ENCODE results near the gene METTL25.
"Not testable (repeated sequence)": the region's sequence is repeated elsewhere in the genome, so short reads cannot be mapped to it uniquely, and the experiment has no call there.

Gene METTL25

DNA sequence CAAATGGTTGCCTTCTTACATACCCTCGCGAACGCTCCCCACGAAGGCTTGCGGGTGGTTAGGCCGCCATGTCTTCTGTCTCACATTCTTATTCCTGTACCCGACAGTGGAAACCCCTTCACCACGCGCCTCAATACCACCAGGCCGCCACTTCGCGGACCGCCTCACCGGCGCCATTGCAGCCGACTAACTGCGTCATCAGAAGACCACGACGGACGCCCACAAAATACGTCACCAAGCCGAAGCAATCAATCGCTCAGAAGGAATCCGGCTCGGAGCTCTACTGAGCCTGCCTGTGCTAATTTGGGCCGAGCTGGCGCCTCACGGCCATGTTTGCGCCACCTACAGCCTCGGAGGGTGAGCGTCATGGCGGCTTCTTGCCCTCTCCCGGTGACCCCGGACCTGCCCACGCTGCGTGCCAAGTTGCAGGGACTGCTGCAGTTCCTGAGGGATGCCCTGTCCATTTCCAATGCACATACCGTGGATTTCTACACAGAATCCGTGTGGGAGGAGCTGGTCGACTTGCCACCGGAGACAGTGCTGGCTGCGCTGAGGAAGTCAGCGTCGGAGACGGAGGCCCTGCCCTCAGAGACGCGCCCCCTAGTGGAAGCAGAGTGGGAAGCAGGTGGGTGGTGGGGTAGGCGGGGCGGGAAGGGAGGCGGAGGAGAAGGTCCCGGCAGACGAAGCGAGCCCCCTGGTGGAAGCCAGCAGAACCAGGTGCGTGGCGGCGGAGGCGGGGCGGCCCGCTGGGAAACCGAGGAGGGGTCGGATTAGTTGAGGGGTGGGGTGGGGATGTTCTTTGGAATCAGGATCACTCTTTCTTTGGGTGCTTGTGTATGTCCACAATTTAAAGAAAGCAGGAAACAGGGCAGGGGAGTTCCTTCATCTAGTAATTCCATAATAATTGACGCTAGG is at the start of gene METTL25, which contains the start of gene CCDC59:
TSS of gene METTL25 (plus strand) at position 330 of the 915 bp plus-strand sequence. CDS start at position 367, 37 bp downstream.
TSS of gene CCDC59 (minus strand) at position 188 of the 915 bp plus-strand sequence. CDS start at position 177, 11 bp downstream.
- DNase-seq (ENCODE audit: low spot score), result peak; percentile 91

GRCh38 chr12:82314406-82314892 is 43.9 kb upstream of the METTL25 start:
- DNase-seq (ENCODE audit: low spot score), result no peak

DNA sequence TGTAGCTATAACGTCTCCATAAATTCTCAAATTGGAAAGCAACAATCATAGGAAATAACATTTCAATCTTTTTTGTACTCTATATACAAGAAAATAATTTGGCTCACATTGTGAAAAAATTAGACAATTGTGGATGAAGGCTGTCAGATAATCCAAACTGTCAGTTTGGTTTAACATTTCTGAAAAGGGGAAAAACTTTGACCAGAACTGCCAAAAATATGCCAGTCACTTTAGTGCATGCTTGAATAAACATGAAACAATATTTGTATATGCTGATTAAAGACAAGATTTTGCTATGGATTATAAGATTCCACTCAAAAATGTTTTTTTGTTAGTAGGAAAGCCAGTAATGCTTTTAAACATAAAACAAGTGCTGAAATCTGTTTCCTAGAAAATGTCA is 39.1 kb upstream of the METTL25 start:
- DNase-seq (ENCODE audit: low spot score), result no peak

DNA sequence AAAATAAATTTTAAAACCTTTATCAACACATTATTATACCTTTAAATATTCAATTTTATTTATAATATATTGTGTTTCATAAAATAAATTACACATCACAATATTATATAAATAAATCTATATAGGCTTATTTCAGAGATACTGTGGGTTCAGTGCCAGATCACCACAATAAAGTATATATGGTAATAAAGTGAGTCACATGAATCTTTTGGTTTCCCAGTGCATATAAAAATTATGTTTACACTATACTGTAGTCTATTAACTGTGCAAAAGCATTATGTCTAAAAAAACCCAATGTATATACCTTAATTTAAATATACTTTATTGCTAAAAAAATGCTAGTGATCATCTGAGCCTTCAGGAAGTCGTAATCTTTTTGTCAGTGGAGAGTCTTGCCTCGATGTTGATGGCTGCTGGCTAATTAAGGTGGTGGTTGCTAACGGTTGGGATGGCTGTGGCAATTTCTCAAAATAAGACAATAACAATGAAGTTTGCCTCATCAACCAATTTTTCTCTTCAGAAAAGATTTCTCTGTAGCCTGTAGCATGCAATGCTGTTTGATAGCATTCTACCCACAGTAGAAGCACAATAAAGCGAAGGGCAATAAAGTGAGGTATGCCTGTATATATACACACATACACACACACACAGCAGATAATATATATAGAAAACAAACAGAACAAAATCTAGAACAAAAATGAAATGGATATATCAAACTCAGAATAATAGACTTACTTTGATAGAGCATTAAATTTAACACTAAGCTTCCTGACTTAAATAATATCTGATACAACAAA is 32.6 kb upstream of the METTL25 start:
- DNase-seq (ENCODE audit: low spot score), result no peak

DNA sequence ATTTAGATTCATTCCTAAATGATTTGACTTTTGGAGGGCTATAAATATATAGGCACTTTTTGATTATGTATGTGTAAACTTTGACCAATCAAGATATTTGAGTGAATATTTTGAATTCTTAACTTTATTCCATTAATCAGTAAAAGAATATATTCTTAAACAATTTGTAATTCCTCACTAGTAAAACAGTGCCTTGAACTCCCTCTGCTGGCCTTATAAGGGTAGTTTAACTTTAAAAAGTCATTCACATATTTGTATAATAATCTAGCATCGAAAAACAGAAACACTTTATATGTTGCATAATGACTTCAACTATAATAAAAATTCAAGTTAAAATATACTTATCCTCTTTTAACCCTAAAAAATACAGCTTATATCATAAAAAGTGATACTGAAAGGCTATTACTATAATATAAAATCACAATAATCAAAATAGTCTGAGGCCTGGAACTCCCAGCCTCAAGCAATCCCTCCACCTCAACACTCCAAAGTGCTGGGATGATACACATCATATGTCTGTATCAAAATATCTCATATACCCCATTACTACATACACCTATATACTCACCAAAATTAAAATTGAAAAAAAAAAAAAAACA is 31.3 kb upstream of the METTL25 start:
- peak; percentile 10 for DNase-seq (ENCODE audit: low spot score)

GRCh38 chr12:82327861-82328260 is 30.5 kb upstream of the METTL25 start:
- no peak for DNase-seq (ENCODE audit: low spot score)

DNA sequence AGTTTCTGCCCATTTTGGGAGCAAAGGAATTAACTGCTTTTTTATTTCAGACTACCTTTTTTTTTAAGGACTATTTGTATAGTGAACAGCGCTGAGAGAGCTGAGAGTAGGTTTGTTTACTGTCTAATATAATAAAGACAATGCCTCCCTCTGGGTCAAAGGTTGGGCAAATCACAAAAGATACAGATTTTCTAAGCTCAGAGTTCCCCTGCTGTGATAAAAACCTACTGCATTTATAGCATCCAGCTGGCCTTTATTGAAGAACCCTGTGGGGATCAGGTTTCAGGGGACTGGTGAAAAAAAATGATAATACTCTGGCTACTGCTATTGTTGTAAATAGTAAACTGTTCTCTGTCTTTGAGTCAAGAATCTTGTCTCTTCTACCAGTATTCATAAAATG is 28.8 kb upstream of the METTL25 start:
- no peak for DNase-seq (ENCODE audit: low spot score)

- DNase-seq (ENCODE audit: low spot score), result no peak
Measured at GRCh38 chr12:82350161-82350560, 8.2 kb upstream of the METTL25 start.

DNA sequence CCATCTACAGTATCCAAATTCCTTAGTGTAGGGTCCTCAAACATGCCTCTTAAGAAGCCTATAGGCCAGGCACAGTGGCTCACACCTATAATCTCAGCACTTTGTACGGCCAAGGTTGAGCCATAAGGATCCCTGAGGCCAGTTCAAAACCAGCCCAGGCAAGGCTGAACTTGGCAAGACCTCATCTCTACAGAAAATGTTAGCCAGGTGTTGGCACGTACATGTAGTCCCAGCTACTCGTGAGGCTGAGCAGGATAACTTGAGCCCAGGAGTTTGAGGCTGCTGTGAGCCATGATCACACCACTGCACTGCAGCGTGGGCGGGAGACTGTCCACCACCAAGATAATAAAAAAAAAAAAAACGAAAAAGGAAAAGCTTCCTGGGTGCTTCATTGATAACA is 6.9 kb upstream of the METTL25 start:
- no peak for DNase-seq (ENCODE audit: low spot score)

GRCh38 chr12:82357340-82357739 is 989 bp upstream of the METTL25 start:
- DNase-seq (ENCODE audit: low spot score), result no peak

- no peak for DNase-seq (ENCODE audit: low spot score)
Measured at GRCh38 chr12:82357845-82358199, 507 bp upstream of the METTL25 start.

DNA sequence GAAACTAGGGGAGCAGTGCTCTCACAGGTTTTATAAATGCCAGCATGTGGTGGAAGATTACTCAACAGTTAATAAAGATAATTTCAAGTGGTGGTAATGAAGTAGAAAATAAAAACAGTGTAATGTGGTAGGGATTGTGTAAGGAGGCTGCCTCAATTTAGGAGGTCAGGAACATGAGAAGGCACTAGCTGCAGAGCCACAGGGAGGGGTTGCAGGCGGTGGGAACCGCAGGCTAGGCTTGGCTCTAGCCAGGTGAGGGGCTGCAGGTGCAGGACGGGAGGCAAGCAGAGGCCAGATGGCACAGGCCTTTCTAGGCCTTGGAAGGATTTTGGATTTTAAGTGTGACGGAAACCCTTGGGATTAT is 768 bp downstream of the METTL25 start:
- DNase-seq (ENCODE audit: low spot score), result no peak

DNA sequence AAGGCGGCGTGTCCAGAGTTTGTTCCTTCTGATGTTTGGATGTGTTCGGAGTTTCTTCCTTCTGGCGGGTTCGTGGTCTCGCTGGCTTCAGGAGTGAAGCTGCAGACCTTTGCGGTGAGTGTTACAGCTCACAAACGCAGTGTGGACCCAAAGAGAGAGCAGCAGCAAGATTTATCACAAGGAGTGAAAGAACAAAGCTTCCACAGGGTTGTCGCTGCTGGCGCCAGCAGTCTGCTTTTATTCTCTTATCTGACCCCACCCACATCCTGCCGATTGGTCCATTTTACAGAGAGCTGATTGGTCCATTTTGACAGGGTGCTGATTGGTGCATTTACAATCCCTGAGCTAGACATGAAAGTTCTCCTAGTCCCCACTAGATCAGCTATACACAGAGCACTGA is 2.5 kb downstream of the METTL25 start:
- DNase-seq (ENCODE audit: low spot score), result not testable (repeated sequence)

- DNase-seq (ENCODE audit: low spot score), result no peak
Measured at GRCh38 chr12:82361461-82361915, 3.2 kb downstream of the METTL25 start.

DNA sequence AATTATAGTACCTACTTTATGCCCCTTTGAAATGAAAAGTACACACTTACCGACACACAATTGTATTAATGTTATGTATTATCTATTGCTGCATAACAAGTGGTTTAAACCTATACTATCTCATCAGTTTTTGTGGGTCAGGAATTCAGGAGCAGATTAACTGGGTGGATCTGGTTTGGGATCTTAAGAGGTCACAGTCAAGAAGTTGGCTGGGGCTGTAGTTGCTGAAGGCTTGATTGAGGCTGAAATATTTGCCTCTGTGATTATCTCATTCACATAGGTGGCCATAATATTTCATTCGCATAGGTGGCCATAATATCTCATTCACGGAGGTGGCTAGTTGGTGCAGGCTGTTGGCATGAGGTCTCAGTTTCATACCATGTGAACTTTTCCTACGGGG is 5.7 kb downstream of the METTL25 start:
- no peak for DNase-seq (ENCODE audit: low spot score)

DNA sequence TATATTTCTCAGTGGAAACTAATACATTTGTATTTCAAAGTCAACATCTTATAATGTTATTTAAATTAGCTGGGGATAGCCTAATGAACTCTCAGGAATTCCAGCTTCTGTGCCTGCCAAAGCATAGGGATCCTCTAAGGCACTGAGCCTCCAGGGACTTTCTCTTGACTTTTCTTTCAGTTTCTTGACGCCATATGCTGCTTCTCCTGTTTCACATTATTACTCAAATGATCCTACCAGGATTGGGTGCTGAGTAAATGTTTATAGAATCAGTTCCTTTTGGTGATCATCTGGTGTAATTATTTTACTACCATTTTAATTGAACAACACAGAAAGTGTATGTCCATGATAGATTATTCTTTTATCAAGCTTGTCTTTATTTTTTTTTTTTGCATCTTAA is 7.9 kb downstream of the METTL25 start:
- no peak for DNase-seq (ENCODE audit: low spot score)

- DNase-seq (ENCODE audit: low spot score), result no peak
Measured at GRCh38 chr12:82375201-82375600, 16.9 kb downstream of the METTL25 start.

- DNase-seq (ENCODE audit: low spot score), result no peak
Measured at GRCh38 chr12:82378997-82379396, 20.7 kb downstream of the METTL25 start.

DNA sequence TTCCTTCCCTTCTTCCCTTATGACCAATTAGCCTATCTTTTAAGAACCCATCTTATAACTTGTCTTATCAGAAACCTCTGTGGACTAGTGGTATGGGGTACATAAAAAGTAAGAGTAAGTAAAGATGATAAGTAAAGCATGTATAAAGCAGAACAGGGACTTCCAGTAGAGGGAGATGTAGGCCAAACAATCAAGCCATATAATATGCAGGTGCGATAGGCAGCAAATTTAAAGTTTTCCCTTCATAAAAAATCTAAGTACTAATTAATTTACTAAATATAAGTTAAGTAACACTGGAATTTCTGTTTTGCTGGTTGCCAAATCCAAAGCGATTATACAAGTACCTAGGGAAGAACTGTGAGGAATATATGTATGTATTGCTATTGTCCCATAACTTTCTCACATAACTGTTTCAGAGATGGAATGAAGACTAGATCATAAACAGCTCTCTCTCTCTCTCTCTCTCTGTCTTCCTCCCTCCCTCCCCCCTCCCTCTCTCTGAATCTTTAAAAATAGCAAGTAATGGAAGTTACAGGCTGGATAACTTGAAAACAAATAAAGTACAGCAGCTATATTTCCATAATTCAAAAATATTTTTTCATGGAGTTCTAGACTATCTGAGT is 25.7 kb downstream of the METTL25 start:
- DNase-seq (ENCODE audit: low spot score), result no peak

GRCh38 chr12:82398879-82399278 is 40.5 kb downstream of the METTL25 start:
- DNase-seq (ENCODE audit: low spot score), result no peak

DNA sequence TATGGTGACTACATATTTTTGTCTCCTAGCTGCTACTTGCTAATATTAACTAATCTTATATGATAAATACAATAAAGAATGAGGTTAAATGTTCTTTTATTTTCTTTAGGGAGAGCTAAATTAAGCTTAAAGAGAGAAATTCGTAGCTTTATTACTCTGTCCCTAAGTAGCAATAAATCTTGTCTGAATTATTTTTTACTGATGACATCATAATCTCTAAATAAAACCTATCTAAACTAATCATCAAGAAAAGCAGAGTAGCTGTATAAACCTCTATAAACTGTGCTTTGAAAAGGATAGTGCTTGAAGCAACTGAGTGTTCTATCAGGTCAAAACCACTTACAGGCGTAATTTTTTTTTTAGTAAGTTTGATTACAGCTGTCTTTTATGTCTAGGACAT is 42.5 kb downstream of the METTL25 start:
- no peak for DNase-seq (ENCODE audit: low spot score)

DNA sequence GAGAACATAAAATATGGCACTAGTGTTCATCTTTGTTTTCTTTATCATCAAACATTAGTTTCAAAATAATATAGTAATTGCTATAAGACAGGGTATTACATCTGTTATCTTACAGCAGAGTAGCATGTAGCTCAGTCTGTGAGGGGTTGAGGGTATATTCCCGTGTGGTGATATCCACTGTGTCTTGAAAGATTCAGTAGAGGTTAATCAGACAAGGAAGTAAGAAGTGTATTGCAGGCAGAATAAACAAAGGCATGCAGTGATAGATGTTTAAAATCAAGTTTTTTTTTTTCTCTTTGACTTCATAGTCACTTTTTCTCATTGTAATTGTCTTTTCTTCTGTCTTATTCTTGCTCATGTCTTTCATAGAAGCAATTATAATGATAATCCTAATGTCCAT is 48.3 kb downstream of the METTL25 start:
- no peak for DNase-seq (ENCODE audit: low spot score)

Data from AG08396 (cell line).